ENCODE results near the gene CTSC. TPM values are rescaled to one million over a fixed set of nuclear protein-coding genes. Genes with fewer than 3 reads are reported as not detected.

The CTSC gene
- polyA plus RNA-seq, 1 donor (not counting 4 experiments of a cell fraction or from before 2014, with no cell fraction given): 658 TPM

DNA sequence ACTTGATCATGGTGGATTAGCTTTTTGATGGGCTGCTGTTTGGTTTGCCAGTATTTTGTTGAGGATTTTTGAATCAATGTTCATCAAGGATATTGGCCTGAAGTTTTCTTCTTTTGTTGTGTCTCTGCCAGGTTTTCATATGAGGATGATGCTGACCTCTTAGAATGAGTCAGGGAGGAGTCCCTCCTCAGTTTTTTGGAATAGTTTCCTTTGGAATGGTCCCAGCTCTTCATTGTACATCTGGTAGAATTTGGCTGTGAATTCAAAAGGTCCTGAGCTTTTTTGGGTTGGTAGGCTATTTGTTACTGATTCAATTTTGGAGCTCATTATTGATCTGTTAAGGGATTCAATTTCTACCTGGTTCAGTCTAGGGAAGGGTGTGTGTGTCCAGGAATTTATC, 78.1 kb downstream of the CTSC start:
- no peak overlapping the region for H3K27ac ChIP-seq (ENCODE audit: control insufficient read depth, insufficient read depth, low read length)
- H3K4me2 ChIP-seq (ENCODE audit: control insufficient read depth, extremely low read depth, insufficient read depth, low read depth, low read length): no peak overlapping the region
- H4K20me1 ChIP-seq (ENCODE audit: control insufficient read depth, extremely low read depth, insufficient read depth, low read length): no peaks in the 10 kb centered on the region
- no peak overlapping the region for H3K9ac ChIP-seq (ENCODE audit: control insufficient read depth, extremely low read depth, insufficient read depth, low read length)
- DNase-seq (ENCODE audit: low read depth, low spot score) (no peak), FAIRE-seq (no peak)
- H2AFZ ChIP-seq (ENCODE audit: control insufficient read depth, low read length): no peak overlapping the region
- H3K27me3 ChIP-seq (ENCODE audit: control insufficient read depth, extremely low read depth, insufficient read depth, low read length): no peaks in the 10 kb centered on the region
- H3K36me3 ChIP-seq (ENCODE audit: control insufficient read depth in 2 of 2, extremely low read depth in 1 of 2, insufficient read depth in 2 of 2, low read length in 2 of 2): peaks cover 0 to 2% of the 10 kb centered on the region in 2 experiments
- no peaks in the 10 kb centered on the region for H3K79me2 ChIP-seq (ENCODE audit: control insufficient read depth, insufficient read depth, low read length)
- dilution Hi-C loops (cut with MboI; ENCODE audit: extremely low pct_ligation_motif_present, low sequenced_read_pairs): no loop called here
- TF ChIP-seq, protein P1, sequence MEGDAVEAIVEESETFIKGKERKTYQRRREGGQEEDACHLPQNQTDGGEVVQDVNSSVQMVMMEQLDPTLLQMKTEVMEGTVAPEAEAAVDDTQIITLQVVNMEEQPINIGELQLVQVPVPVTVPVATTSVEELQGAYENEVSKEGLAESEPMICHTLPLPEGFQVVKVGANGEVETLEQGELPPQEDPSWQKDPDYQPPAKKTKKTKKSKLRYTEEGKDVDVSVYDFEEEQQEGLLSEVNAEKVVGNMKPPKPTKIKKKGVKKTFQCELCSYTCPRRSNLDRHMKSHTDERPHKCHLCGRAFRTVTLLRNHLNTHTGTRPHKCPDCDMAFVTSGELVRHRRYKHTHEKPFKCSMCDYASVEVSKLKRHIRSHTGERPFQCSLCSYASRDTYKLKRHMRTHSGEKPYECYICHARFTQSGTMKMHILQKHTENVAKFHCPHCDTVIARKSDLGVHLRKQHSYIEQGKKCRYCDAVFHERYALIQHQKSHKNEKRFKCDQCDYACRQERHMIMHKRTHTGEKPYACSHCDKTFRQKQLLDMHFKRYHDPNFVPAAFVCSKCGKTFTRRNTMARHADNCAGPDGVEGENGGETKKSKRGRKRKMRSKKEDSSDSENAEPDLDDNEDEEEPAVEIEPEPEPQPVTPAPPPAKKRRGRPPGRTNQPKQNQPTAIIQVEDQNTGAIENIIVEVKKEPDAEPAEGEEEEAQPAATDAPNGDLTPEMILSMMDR (optimal IDR thresholded peaks at IDR 0.05 in 1 of 3, IDR thresholded peaks at IDR 0.05 in 1 of 3, conservative IDR thresholded peaks at IDR 0.05 in 1 of 3; ENCODE audit: extremely low read depth in 1 of 3, insufficient read depth in 2 of 3, low read length in 3 of 3): no peak
- no peak for TF ChIP-seq EZH2 (IDR thresholded peaks at IDR 0.05; ENCODE audit: low read length)
- no peak overlapping the region for H3K4me3 ChIP-seq (ENCODE audit: control insufficient read depth in 2 of 3, extremely low read depth in 1 of 3, insufficient read depth in 2 of 3, low read depth in 1 of 3, low read length in 3 of 3)
- H3K4me1 ChIP-seq (ENCODE audit: control insufficient read depth, extremely low read depth, insufficient read depth, low read length): no peaks in the 10 kb centered on the region
- H3K9me3 ChIP-seq (ENCODE audit: control insufficient read depth, low read depth, low read length): peaks cover 5% of the 10 kb centered on the region
- H3K9me1 ChIP-seq (ENCODE audit: control insufficient read depth, extremely low read depth, insufficient read depth, low read length): no peaks in the 10 kb centered on the region

DNA sequence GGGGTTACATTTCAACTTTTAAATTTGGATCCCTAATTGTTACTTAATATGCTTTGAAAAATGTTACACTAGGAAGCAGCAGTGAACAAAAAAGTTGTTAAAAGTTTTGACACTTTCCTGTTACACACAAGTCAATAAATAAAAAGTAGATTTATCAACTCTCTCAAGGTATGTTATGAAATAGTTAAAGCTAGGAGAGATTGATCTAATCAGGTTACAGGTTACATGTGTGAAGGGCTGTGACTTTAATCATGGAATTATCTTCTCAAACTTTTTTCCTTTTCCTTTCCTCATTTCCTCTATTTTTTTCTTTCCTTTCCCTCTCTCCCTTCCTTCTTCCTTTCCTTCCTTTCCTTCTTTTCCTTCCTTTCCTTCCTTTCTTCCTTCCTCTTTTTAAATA, 85.3 kb downstream of the CTSC start:
- FAIRE-seq (no peak), DNase-seq (ENCODE audit: low read depth, low spot score) (no peak)
- no peaks in the 10 kb centered on the region for H3K27me3 ChIP-seq (ENCODE audit: control insufficient read depth, extremely low read depth, insufficient read depth, low read length)
- no peaks in the 10 kb centered on the region for H3K4me1 ChIP-seq (ENCODE audit: control insufficient read depth, extremely low read depth, insufficient read depth, low read length)
- no peak overlapping the region for H2AFZ ChIP-seq (ENCODE audit: control insufficient read depth, low read length)
- peaks cover under 1% of the 10 kb centered on the region for H3K9me3 ChIP-seq (ENCODE audit: control insufficient read depth, low read depth, low read length)
- dilution Hi-C loops (cut with MboI; ENCODE audit: extremely low pct_ligation_motif_present, low sequenced_read_pairs): no loop called here
- no peak for TF ChIP-seq EZH2 (IDR thresholded peaks at IDR 0.05; ENCODE audit: low read length)
- TF ChIP-seq, protein P1 (optimal IDR thresholded peaks at IDR 0.05 in 1 of 3, IDR thresholded peaks at IDR 0.05 in 1 of 3, conservative IDR thresholded peaks at IDR 0.05 in 1 of 3; ENCODE audit: extremely low read depth in 1 of 3, insufficient read depth in 2 of 3, low read length in 3 of 3): no peak
- H3K4me2 ChIP-seq (ENCODE audit: control insufficient read depth, extremely low read depth, insufficient read depth, low read depth, low read length): no peak overlapping the region
- H3K9ac ChIP-seq (ENCODE audit: control insufficient read depth, extremely low read depth, insufficient read depth, low read length): no peak overlapping the region
- H3K9me1 ChIP-seq (ENCODE audit: control insufficient read depth, extremely low read depth, insufficient read depth, low read length): no peaks in the 10 kb centered on the region
- no peak overlapping the region for H3K4me3 ChIP-seq (ENCODE audit: control insufficient read depth in 2 of 3, extremely low read depth in 1 of 3, insufficient read depth in 2 of 3, low read depth in 1 of 3, low read length in 3 of 3)
- H3K36me3 ChIP-seq (ENCODE audit: control insufficient read depth in 2 of 2, extremely low read depth in 1 of 2, insufficient read depth in 2 of 2, low read length in 2 of 2): no peaks in the 10 kb centered on the region
- no peaks in the 10 kb centered on the region for H3K79me2 ChIP-seq (ENCODE audit: control insufficient read depth, insufficient read depth, low read length)
- H4K20me1 ChIP-seq (ENCODE audit: control insufficient read depth, extremely low read depth, insufficient read depth, low read length): no peaks in the 10 kb centered on the region
- H3K27ac ChIP-seq (ENCODE audit: control insufficient read depth, insufficient read depth, low read length): no peak overlapping the region

Data from keratinocyte (primary cell).